Adrenal gland (tissue), 5 donors: ENCODE measurements around the gene PGD.

Source experiments
- POLR2A ChIP-seq, 2 donors: fragments of 450-650 bp; IDR thresholded peaks; one replicate each; pipeline ENCODE4 v1.6.1; 2017; ENCODE audit warnings: antibody characterized with exemption in 2 of 2, mild to moderate bottlenecking in 2 of 2, moderate library complexity in 1 of 2
- TF ChIP-seq, protein P1 (sequence below), 6 experiments: fragments of 450-650 bp in 4 of 6; fragments of 200-600 bp in 2 of 6; sonication (generic) in 1 of 6; IDR thresholded peaks; 1 replicate in 5 of 6; 2 replicates in 1 of 6; pipeline versions ENCODE4 v1.5.1 to v1.8.0; 2016 to 2021; ENCODE audit warnings: antibody characterized with exemption in 6 of 6, mild to moderate bottlenecking in 2 of 6, moderate library complexity in 1 of 6
- donor health status: DM: no; HTN: no; CAD: no.

GRCh38 chr1:10360045-10360444 lies 38.8 kb upstream of the PGD start:
- TF ChIP-seq, protein P1, sequence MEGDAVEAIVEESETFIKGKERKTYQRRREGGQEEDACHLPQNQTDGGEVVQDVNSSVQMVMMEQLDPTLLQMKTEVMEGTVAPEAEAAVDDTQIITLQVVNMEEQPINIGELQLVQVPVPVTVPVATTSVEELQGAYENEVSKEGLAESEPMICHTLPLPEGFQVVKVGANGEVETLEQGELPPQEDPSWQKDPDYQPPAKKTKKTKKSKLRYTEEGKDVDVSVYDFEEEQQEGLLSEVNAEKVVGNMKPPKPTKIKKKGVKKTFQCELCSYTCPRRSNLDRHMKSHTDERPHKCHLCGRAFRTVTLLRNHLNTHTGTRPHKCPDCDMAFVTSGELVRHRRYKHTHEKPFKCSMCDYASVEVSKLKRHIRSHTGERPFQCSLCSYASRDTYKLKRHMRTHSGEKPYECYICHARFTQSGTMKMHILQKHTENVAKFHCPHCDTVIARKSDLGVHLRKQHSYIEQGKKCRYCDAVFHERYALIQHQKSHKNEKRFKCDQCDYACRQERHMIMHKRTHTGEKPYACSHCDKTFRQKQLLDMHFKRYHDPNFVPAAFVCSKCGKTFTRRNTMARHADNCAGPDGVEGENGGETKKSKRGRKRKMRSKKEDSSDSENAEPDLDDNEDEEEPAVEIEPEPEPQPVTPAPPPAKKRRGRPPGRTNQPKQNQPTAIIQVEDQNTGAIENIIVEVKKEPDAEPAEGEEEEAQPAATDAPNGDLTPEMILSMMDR (IDR thresholded peaks at IDR 0.05), result no peak
- TF ChIP-seq POLR2A (IDR thresholded peaks at IDR 0.05), result no peak
